Stimulated activated CD8-positive, alpha-beta memory T cell treated with anti-CD3 and anti-CD28 coated beads, Interleukin-15, amount 100 ng/mL, for 24 hours (primary cell): ENCODE measurements around the gene APRT.
"Not testable (repeated sequence)": the region's sequence is repeated elsewhere in the genome, so short reads cannot be mapped to it uniquely, and the experiment has no call there.

ENCODE experiments used
- DNase-seq: peaks from one replicate; pipeline ENCODE4 v3.0.0-alpha.2; 2020; ENCODE audit warnings: low read depth

The APRT gene

GRCh38 chr16:88785106-88785924 is 26.4 kb downstream of the APRT start, which contains the start of gene PIEZO1:
Gene PIEZO1 (minus strand): TSS chr16:88785220. CDS start chr16:88784964, 256 bp downstream.
- DNase-seq: peak; percentile 68

- no peak for DNase-seq
Measured at GRCh38 chr16:88784856-88785105, 26.9 kb downstream of the APRT start.

DNA sequence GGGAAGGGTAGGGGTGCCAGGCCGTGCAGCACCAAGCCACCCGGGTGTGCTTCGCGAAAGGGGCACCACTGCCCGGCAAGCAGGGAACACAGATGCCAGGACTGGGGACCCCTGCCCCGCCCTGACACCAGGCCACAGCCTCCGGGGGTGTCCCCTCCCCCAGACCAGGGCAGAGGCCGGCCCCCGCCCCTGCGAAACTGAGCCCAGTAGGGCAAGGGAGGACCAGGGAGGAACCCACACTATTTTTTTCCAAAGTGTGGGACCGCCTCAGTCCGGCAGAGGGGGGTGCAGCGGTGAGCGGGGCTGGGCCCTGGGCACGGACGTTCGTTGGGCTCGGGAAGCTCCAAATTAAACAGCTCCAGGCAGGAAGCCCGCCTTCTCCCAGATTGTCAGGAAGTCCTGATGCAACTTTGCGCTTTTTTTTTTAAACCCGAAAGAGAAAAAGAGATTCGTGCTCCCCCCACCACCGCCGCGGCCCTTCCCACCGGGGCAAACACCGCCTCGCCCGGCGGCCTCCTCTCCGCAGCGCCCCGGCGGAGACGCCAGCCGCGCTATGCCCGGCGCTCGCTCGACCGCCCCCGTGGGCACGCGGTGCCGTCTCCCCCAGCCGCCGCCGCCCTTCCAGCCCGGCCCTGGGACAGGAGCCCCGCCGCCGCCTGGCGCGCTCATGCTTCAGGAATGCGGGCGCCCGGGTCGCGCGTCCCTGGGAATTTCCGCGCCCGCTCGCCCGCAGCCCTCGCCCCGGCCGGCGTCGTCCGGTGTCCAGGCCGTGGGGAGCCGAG is 27.5 kb downstream of the APRT start:
- DNase-seq: no peak

DNA sequence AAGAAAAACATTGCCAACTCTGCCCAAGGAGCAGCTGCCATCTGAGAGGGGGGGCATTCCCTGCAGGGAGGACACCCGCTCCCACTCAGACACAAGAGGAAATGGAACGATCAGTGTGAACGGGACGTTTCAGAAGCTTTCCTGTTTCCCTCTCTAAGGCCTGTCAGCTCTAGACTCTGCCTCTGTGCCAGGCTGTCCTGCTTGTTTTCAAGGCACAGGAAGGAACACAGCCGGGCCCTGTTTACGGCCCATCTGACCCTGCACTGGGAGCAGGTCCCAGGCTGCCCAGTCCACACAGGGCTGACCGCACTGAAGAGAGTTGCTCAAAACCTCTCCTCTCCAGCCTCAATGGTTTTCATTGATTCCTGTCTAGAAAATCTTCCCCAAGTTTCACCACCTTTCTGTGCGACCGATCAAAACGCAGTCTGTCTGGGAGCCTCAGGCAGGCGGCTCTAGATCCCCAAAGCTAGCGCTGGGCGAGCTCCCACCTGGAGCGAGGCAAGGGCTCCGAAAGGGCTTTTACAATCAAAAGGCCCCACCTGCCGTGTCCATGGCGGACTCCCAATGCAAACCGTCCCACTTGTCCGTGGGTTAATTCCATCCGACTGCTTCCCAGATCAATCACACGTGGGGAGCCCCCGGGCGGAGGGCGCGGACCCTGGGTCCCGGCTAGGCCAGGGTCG is 28.2 kb downstream of the APRT start:
- no peak for DNase-seq

GRCh38 chr16:88782454-88783390 is 29.0 kb downstream of the APRT start:
- no peak for DNase-seq

GRCh38 chr16:88781140-88782077 is 30.3 kb downstream of the APRT start:
- no peak for DNase-seq

- no peak for DNase-seq
Measured at GRCh38 chr16:88780142-88781062, 31.3 kb downstream of the APRT start.

GRCh38 chr16:88779406-88780141 is 32.2 kb downstream of the APRT start:
- DNase-seq: no peak

DNA sequence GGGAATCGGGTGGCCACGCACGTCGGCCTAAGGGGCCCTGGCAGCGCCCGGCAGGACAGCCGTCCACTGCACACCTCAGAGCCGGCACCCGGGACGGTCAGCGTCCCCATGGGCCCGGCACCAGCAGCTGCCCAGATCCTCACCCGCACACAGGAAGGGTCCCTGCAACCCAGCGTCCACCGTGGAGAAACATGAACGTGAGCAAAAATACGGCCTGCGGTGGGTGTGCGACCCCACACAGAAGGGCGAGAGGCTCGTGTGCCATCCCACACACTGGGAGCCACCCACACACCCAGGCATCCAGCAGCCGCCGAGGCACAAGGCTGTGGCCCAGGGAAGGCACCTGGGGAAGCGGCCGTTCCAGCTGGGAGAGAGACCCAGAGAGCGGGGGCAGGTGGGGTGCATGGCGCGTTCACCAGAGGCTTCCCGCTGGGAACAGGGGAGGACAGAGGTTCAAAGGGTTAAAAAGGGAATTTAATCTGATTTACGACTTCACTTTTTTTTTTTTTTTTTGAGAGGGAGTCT is 33.1 kb downstream of the APRT start:
- DNase-seq: no peak

GRCh38 chr16:88778271-88778525 is 33.5 kb downstream of the APRT start:
- DNase-seq: no peak

GRCh38 chr16:88777471-88778270 is 34.1 kb downstream of the APRT start:
- DNase-seq: no peak

GRCh38 chr16:88775825-88776224 is 35.9 kb downstream of the APRT start:
- no peak for DNase-seq

DNA sequence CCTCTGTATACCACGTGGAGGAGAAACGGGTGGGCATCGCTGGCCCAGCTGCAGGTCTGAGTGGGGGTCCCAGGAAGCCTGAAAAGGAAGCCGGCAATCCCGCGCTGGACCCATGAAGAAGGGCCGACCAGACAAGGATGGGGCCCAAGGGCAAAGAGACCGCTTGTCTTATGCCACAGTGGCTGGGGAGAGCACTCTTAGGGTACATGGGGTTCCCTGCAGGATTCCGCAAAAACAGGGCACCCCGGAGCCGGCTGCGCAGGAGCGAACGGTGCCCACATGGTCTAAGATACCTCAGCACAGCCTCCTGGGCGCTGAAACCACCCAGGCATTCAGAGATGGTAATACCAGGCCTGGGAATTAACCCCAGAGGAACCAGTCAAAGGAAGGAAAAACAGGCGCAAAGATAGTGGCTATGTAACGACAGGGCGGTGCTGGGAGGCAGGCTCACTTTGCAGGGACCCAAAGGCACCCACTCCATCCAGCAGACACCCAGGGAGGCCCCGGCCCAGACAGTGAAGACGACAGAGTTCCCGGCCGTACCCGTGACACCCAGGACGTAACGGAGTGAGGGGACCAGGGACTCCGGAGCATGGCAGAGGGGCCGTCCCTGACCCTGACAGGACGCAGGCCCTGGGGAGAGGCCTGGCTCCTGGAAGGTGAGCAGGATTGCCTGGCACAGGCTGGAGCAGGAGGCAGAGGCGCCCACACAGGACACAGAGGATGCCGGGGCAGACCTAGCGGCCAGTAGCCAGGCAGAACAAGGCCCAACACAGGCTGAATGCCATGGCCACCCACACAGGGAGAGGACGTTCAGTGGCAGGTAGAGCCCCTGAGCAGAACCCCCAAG is 37.0 kb downstream of the APRT start:
- DNase-seq: no peak

DNA sequence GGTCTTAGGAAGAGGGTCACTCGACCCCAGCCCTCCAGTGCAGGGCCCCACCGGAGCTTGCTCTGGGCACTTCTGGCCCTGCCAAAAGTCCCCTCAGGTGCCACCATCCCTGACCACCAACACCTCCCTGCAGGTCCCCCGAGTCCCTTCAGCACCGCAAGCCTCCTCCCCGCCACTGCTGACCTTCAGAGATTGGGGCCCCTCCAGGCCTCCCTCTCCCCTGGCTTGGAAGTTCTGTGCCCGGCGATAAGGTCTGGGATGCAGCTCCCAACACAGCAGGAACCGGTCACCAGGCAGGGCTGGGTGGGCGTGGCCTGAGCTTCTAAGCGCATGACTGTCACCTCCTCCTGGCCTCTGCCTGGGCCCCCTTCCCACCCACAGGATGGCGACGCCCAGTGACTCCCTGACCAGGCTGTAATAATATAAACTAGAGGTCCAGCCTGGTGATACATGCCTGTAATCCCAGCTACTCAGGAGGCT is 37.9 kb downstream of the APRT start:
- no peak for DNase-seq

DNA sequence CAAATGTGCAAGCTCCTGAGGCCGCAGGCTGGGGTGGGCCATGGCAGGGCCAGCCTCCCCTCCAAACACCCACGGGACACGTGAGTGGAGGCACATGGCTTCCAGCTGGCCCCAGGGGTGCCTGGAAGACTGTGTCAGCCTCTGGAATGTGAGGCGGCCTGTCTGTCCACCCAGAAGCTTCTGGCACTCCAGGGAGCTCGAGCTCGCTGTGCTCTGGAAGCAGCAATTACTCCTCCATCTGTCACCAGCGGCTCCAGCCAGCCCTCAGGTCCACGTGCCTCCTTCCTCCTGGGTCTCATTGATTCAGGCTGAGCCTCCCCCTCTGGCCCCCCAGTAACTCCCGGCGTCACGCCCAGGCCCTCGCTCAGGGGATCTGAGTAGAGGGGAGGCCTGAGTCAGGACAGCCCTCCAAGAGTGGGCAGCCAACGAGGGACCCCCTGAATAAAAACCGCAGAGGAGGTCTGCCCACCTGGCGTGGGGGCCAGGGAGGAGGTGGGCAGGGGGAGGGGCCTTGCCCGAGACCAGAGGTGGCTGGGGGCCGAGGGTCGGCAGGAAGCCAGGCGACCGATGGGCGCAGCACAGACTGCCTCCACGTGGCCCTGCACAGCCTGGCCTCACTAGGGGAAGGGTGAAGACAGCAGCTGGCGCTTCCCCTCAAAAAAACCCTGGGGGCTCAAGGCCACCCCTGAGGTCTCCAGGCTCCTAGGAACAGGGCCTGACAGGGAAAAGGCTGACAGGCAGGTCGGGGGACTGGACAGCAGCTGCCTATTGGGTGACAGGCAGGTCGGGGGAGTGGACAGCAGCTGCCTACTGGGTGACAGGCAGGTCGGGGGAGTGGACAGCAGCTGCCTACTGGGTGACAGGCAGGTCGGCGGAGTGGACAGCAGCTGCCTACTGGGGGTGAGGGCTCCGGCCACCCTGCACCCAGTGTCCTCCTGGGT is 38.6 kb downstream of the APRT start:
- DNase-seq: no peak

DNA sequence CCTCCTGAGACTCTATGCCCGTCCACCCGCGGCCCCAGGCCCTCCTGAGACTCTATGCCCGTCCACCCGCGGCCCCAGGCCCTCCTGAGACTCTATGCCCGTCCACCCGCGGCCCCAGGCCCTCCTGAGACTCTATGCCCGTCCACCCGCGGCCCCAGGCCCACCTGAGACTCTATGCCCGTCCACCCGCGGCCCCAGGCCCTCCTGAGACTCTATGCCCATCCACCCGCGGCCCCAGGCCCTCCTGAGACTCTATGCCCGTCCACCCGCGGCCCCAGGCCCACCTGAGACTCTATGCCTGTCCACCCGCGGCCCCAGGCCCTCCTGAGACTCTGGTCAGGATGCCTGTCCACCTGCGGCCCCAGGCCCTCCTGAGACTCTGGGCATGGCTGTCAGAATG is 39.9 kb downstream of the APRT start:
- DNase-seq: not testable (repeated sequence)
